IPS-15b (cell line): Measurements from ENCODE around the gene RPS6KA5.
A peak's percentile ranks its signal among the peaks of the same experiment; 100 is the strongest.

Experiments
- H3K27me3 ChIP-seq: one replicate; pipeline ENCODE4 v1.6.1; 2013; ENCODE audit warnings: low read length; ENCODE audit not compliant: control insufficient read depth, insufficient read depth
- H3K36me3 ChIP-seq: one replicate; pipeline ENCODE4 v1.6.1; 2013; ENCODE audit warnings: low read length; ENCODE audit not compliant: control insufficient read depth, insufficient read depth
- H3K4me1 ChIP-seq: one replicate; pipeline ENCODE4 v1.6.1; 2013; ENCODE audit warnings: mild to moderate bottlenecking, low read length; ENCODE audit not compliant: control insufficient read depth, insufficient read depth
- H3K4me3 ChIP-seq: one replicate; pipeline ENCODE4 v1.5.1; 2013; ENCODE audit warnings: low read depth, low read length
- H3K9ac ChIP-seq: one replicate; pipeline ENCODE4 v1.6.1; 2013; ENCODE audit warnings: low read depth, mild to moderate bottlenecking, low read length
- H3K9me3 ChIP-seq: one replicate; pipeline ENCODE4 v1.6.1; 2013; ENCODE audit warnings: mild to moderate bottlenecking, low read length; ENCODE audit not compliant: control insufficient read depth, insufficient read depth

Gene RPS6KA5

DNA sequence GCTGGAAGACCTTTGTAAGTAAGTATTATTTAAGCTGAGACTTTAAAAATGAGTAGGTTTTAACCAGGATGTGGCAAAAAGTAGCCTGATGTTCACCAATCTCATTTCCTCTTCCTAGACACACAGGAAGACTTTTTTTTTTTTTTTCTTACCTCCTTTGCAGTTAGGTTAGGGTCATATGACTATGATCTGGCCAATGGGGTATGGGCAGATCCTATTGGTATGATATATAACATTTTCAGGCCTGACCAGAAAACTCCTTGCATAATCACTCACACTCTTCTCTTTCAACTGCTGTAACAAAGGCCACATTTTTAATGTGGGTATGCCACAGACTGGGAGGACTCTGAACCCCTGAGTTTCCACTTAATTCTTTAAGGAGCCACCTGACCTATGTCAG lies 2.7 kb upstream of the RPS6KA5 start:
- Histone ChIP-seq H3K4me3 (no peak overlapping the region), H3K4me1 (no peaks in the 10 kb centered on the region), H3K27me3 (peaks cover 3% of the 10 kb centered on the region), H3K9ac (no peak overlapping the region), H3K36me3 (no peaks in the 10 kb centered on the region), H3K9me3 (no peaks in the 10 kb centered on the region)

DNA sequence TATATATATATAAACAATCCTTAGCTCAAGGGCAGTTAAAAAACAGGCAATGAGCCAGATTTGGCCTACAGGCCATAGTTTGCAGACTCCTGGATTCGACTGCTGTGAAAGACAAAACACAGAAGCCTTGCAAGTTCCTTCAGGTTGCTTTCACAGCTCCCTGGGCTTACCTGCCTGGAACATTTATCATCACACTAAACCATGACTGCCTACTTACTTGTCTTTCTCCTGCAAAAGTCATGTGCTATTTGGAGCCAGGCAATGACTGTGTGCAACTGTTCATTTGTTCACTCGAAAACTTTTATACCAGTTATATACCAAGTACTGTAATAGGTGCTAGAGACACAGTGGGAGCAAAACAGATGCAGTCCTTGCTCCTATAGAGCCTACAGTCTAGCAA lies 2.2 kb upstream of the RPS6KA5 start:
- no peak overlapping the region for H3K4me3 ChIP-seq
- no peaks in the 10 kb centered on the region for H3K36me3 ChIP-seq
- no peaks in the 10 kb centered on the region for H3K4me1 ChIP-seq
- H3K9me3 ChIP-seq, result no peaks in the 10 kb centered on the region
- H3K27me3 ChIP-seq, result peaks cover 3% of the 10 kb centered on the region
- H3K9ac ChIP-seq, result no peak overlapping the region

- no peaks in the 10 kb centered on the region for H3K9me3 ChIP-seq
- H3K4me1 ChIP-seq, result no peaks in the 10 kb centered on the region
- H3K9ac ChIP-seq, result no peak overlapping the region
- no peaks in the 10 kb centered on the region for H3K36me3 ChIP-seq
- peaks cover 3% of the 10 kb centered on the region for H3K27me3 ChIP-seq
- peak overlapping the region; percentile 41 for H3K4me3 ChIP-seq
Measured at GRCh38 chr14:91061056-91061887, 831 bp upstream of the RPS6KA5 start.

DNA sequence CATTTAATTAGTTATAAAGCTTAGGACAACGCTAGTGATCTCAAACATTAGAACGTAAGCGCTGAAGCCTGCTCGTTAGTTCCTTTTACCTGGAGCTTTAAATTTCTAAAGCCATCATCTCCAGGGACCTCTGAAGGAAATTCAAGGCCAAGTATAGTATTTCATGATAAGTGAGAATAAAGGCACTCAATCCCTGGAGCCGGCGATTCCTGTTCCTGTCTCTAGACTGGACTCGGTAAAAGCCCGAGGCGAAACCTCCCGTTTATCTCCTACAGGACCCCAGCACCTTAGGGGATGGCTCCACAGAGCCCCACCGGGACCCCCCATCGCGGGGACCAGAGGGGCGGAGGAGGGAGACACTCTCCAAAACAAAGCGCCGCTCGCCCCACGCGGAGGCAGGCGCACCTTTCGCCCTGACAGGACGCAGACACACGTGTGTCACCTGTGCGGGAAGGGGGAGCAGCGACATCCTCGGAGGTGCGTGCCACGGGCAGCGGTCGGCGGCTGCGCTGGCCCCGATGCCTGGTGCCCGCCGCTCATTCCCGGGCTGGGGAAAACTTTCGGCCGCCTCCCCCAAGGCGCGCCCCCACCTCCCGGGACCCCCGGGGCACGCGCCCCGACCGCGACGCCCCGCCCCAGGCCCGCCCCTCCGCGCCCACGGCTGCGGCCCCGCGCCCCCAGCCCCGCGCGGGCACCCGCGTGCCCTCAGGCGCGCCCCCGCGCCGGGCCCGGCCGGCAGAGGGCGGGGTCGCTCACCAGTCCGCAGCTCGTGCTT lies 678 bp downstream of the RPS6KA5 start:
- H3K9me3 ChIP-seq, result no peaks in the 10 kb centered on the region
- no peaks in the 10 kb centered on the region for H3K36me3 ChIP-seq
- peak overlapping the region; percentile 54 for H3K9ac ChIP-seq
- peak overlapping the region; percentile 87 for H3K4me3 ChIP-seq
- H3K27me3 ChIP-seq, result peaks cover 3% of the 10 kb centered on the region
- no peaks in the 10 kb centered on the region for H3K4me1 ChIP-seq

GRCh38 chr14:91058042-91058581 lies 2.3 kb downstream of the RPS6KA5 start:
- H3K9me3 ChIP-seq, result no peaks in the 10 kb centered on the region
- no peak overlapping the region for H3K4me3 ChIP-seq
- peaks cover 3% of the 10 kb centered on the region for H3K27me3 ChIP-seq
- peak overlapping the region; percentile 3 for H3K9ac ChIP-seq
- H3K36me3 ChIP-seq, result no peaks in the 10 kb centered on the region
- H3K4me1 ChIP-seq, result no peaks in the 10 kb centered on the region

- no peak overlapping the region for H3K4me3 ChIP-seq
- H3K27me3 ChIP-seq, result no peaks in the 10 kb centered on the region
- H3K36me3 ChIP-seq, result no peaks in the 10 kb centered on the region
- no peaks in the 10 kb centered on the region for H3K9me3 ChIP-seq
- no peaks in the 10 kb centered on the region for H3K4me1 ChIP-seq
- no peak overlapping the region for H3K9ac ChIP-seq
Measured at GRCh38 chr14:91056361-91056760, 4.1 kb downstream of the RPS6KA5 start.

- no peaks in the 10 kb centered on the region for H3K27me3 ChIP-seq
- no peaks in the 10 kb centered on the region for H3K36me3 ChIP-seq
- no peak overlapping the region for H3K9ac ChIP-seq
- no peaks in the 10 kb centered on the region for H3K9me3 ChIP-seq
- H3K4me3 ChIP-seq, result no peak overlapping the region
- no peaks in the 10 kb centered on the region for H3K4me1 ChIP-seq
Measured at GRCh38 chr14:91055016-91055415, 5.4 kb downstream of the RPS6KA5 start.

DNA sequence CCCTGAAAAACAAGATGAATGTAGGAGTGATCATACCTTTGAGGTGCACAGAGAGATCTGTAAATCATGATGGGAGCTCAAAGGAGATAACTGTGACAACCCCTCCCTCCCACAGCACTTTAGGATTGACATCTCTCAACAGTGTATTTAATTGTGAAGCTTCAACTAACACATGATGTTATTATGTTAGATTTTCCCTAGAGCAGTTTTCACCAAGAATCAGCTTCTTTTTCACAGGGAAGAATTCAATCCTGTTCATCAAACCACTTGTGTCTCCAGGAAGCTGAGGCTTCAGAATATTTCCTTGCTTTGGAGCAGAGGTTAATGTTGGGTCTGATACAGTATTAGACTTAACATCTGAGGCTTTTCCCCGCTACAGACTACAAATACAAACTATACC lies 11.8 kb downstream of the RPS6KA5 start:
- H3K4me1 ChIP-seq, result no peaks in the 10 kb centered on the region
- H3K36me3 ChIP-seq, result no peaks in the 10 kb centered on the region
- no peak overlapping the region for H3K4me3 ChIP-seq
- no peaks in the 10 kb centered on the region for H3K27me3 ChIP-seq
- H3K9ac ChIP-seq, result no peak overlapping the region
- no peaks in the 10 kb centered on the region for H3K9me3 ChIP-seq

DNA sequence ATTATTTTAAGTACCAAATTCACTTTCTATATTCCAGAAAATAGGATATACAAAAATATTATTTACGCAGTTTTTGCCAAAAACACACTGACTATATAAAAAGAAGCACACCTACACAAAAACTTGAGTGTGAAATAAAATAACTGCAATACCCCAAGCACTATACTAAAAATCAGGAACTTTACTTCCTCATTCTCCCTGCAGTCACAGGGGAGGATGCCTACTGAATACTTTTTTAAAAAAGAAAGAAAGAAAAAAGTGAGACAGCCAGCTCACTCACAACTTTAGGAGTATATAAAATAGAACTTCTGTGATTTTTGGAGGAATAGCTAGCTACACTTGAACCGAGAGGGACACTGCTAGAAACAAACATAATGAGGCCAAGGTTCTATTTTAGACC lies 12.2 kb downstream of the RPS6KA5 start:
- Histone ChIP-seq H3K27me3 (no peaks in the 10 kb centered on the region), H3K4me1 (no peaks in the 10 kb centered on the region), H3K9ac (no peak overlapping the region), H3K9me3 (no peaks in the 10 kb centered on the region), H3K36me3 (no peaks in the 10 kb centered on the region), H3K4me3 (no peak overlapping the region)

DNA sequence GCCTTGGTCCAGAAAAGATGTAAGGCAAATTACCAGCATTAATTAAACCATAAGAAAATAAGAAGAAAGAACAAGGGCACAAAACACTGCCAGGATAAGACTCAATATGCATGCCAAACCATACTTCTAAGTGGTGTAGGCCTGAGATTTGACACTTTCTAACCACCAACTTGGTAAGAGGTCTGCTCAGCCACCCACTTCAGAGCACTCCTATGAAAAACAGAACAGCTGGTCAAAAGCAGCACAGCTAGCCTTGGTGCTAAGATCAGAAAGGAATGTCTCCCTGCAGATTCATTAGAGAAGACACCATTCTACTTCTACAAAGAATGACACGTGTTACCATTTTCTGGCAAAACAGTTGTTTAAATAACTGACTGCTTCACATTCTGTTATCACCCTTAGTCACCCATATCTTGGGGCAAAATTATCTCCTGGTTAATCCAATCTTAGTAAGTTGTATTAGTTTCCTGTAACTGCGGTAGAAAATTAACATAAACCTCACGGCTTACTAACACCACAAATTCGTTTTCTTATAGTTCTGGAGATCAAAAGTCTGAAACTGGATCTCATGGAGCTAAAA lies 13.2 kb downstream of the RPS6KA5 start:
- Histone ChIP-seq H3K27me3 (no peaks in the 10 kb centered on the region), H3K4me1 (no peaks in the 10 kb centered on the region), H3K9ac (no peak overlapping the region), H3K4me3 (no peak overlapping the region), H3K36me3 (no peaks in the 10 kb centered on the region), H3K9me3 (no peaks in the 10 kb centered on the region)

DNA sequence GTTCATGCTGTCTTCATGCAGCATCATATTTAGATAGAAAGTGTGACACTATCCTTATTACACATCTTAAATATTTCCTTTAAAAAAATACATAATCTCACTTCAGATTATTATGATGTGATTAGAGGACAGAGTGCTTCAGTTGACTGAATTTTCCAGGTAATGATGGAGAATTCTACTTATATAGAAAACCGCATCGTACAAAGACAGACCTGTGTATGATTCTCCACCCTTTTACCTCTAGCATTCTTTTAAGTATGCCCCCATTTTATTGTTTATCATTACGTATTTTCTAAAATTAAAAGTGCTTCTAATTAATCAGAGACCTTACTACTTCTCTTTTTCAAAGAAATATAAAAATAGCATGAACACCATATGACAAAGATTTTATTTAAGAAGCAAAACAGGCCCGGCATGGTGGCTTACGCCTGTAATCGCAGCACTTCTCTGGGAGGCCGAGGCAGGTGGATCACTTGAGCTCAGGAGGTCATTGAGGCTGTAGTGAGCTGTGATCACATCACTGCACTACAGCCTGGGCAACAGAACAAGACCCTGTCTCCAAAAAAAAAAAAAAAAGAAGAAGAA lies 13.9 kb downstream of the RPS6KA5 start:
- Histone ChIP-seq H3K4me1 (no peaks in the 10 kb centered on the region), H3K27me3 (no peaks in the 10 kb centered on the region), H3K9ac (no peak overlapping the region), H3K9me3 (no peaks in the 10 kb centered on the region), H3K4me3 (no peak overlapping the region), H3K36me3 (no peaks in the 10 kb centered on the region)
